ENCODE results near the gene GALNT17.

The GALNT17 gene

GRCh38 chr7:71173955-71174354 lies 42.0 kb downstream of the GALNT17 start:
- TF ChIP-seq FOXM1 (IDR thresholded peaks at IDR 0.05; ENCODE audit: borderline replicate concordance, low read depth) = no peak
- no peak for TF ChIP-seq RAD21 (IDR thresholded peaks at IDR 0.05; ENCODE audit: low read depth)
- no peak for TF ChIP-seq YY1 (IDR thresholded peaks at IDR 0.05; ENCODE audit: low read depth)
- TF ChIP-seq EGR1 (IDR thresholded peaks at IDR 0.05) = no peak
- TF ChIP-seq USF1 (IDR thresholded peaks at IDR 0.05) = no peak
- no peak for TF ChIP-seq REST (IDR thresholded peaks at IDR 0.05; ENCODE audit: low read depth)
- no peak for TF ChIP-seq CEBPB (IDR thresholded peaks at IDR 0.05)
- TF ChIP-seq TAF1 (IDR thresholded peaks at IDR 0.05; ENCODE audit: low read depth) = no peak
- TF ChIP-seq TEAD4 (IDR thresholded peaks at IDR 0.05) = no peak

GRCh38 chr7:71182438-71182935 lies 50.5 kb downstream of the GALNT17 start:
- TF ChIP-seq YY1 (IDR thresholded peaks at IDR 0.05; ENCODE audit: low read depth) (no peak), ZBTB7A (IDR thresholded peaks at IDR 0.05; ENCODE audit: low read depth) (no peak), MAX (IDR thresholded peaks at IDR 0.05) (no peak), CEBPB (IDR thresholded peaks at IDR 0.05) (no peak), USF1 (IDR thresholded peaks at IDR 0.05) (no peak), TAF1 (IDR thresholded peaks at IDR 0.05; ENCODE audit: low read depth) (no peak), TEAD4 (IDR thresholded peaks at IDR 0.05) (no peak), EGR1 (IDR thresholded peaks at IDR 0.05) (no peak), NFIC (IDR thresholded peaks at IDR 0.05) (no peak)

GRCh38 chr7:71184136-71184535 lies 52.2 kb downstream of the GALNT17 start:
- TF ChIP-seq USF1 (IDR thresholded peaks at IDR 0.05) (no peak), REST (IDR thresholded peaks at IDR 0.05; ENCODE audit: low read depth) (no peak), NFIC (IDR thresholded peaks at IDR 0.05) (no peak), CREB1 (IDR thresholded peaks at IDR 0.05; ENCODE audit: low read depth) (no peak), RAD21 (IDR thresholded peaks at IDR 0.05; ENCODE audit: low read depth) (no peak), CEBPB (IDR thresholded peaks at IDR 0.05) (no peak), ZBTB7A (IDR thresholded peaks at IDR 0.05; ENCODE audit: low read depth) (no peak), FOXM1 (IDR thresholded peaks at IDR 0.05; ENCODE audit: borderline replicate concordance, low read depth) (no peak), TEAD4 (IDR thresholded peaks at IDR 0.05) (no peak), TCF12 (IDR thresholded peaks at IDR 0.05; ENCODE audit: low read depth) (no peak), EP300 (IDR thresholded peaks at IDR 0.05; ENCODE audit: borderline replicate concordance) (no peak), EGR1 (IDR thresholded peaks at IDR 0.05) (no peak), TAF1 (IDR thresholded peaks at IDR 0.05; ENCODE audit: low read depth) (no peak), YY1 (IDR thresholded peaks at IDR 0.05; ENCODE audit: low read depth) (no peak), MAX (IDR thresholded peaks at IDR 0.05) (no peak)

- no peak for TF ChIP-seq ZBTB7A (IDR thresholded peaks at IDR 0.05; ENCODE audit: low read depth)
- no peak for TF ChIP-seq CEBPB (IDR thresholded peaks at IDR 0.05)
- TF ChIP-seq MAX (IDR thresholded peaks at IDR 0.05) = no peak
Measured at GRCh38 chr7:71184609-71185008, 52.7 kb downstream of the GALNT17 start.

GRCh38 chr7:71186535-71187057 lies 54.7 kb downstream of the GALNT17 start:
- TF ChIP-seq USF1 (IDR thresholded peaks at IDR 0.05) = no peak
- no peak for TF ChIP-seq FOXM1 (IDR thresholded peaks at IDR 0.05; ENCODE audit: borderline replicate concordance, low read depth)
- no peak for TF ChIP-seq ZBTB7A (IDR thresholded peaks at IDR 0.05; ENCODE audit: low read depth)
- no peak for TF ChIP-seq REST (IDR thresholded peaks at IDR 0.05; ENCODE audit: low read depth)
- no peak for TF ChIP-seq EP300 (IDR thresholded peaks at IDR 0.05; ENCODE audit: borderline replicate concordance)
- no peak for TF ChIP-seq NFIC (IDR thresholded peaks at IDR 0.05)
- TF ChIP-seq EGR1 (IDR thresholded peaks at IDR 0.05) = no peak
- no peak for TF ChIP-seq MAX (IDR thresholded peaks at IDR 0.05)
- TF ChIP-seq CREB1 (IDR thresholded peaks at IDR 0.05; ENCODE audit: low read depth) = no peak
- TF ChIP-seq CEBPB (IDR thresholded peaks at IDR 0.05) = no peak
- no peak for TF ChIP-seq YY1 (IDR thresholded peaks at IDR 0.05; ENCODE audit: low read depth)
- TF ChIP-seq TCF12 (IDR thresholded peaks at IDR 0.05; ENCODE audit: low read depth) = no peak
- no peak for TF ChIP-seq TAF1 (IDR thresholded peaks at IDR 0.05; ENCODE audit: low read depth)
- TF ChIP-seq TEAD4 (IDR thresholded peaks at IDR 0.05) = no peak
- TF ChIP-seq RAD21 (IDR thresholded peaks at IDR 0.05; ENCODE audit: low read depth) = no peak
